Measurements from ENCODE around the gene NUB1.

The NUB1 gene

GRCh38 chr7:151346470-151346769, 4.8 kb downstream of the NUB1 start:
- DNase-seq (no peak), ATAC-seq (no peak)

- no peak for DNase-seq
- ATAC-seq, result no peak
Measured at GRCh38 chr7:151347200-151347599, 5.6 kb downstream of the NUB1 start.

- ATAC-seq (no peak), DNase-seq (no peak)
Measured at GRCh38 chr7:151348970-151349369, 7.4 kb downstream of the NUB1 start.

DNA sequence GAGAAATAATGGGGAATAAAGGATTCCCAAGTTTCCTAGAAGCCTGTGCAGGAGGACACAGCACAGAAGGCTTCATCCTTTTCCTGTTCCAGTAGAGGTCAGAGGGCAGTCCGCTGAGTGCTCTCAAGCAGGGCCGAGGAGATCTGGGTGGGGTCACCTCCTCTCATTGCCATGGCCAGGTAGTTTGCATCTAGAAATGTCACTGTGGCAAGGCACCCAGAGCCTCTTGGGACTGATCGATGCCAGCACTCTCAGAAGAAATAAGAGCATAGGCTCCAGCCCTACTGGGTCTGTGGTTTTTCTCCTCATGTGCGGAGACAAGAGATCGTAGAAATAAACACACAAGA, 7.9 kb downstream of the NUB1 start:
- DNase-seq (no peak), ATAC-seq (peak; percentile 25)

- ATAC-seq (peak; percentile 52), DNase-seq (peak; percentile 76)
Measured at GRCh38 chr7:151351027-151351426, 9.4 kb downstream of the NUB1 start.

GRCh38 chr7:151351967-151352366, 10.4 kb downstream of the NUB1 start:
- ATAC-seq (peak; percentile 54), DNase-seq (peak; percentile 58)

- DNase-seq (no peak), ATAC-seq (no peak)
Measured at GRCh38 chr7:151352512-151352911, 10.9 kb downstream of the NUB1 start.

- ATAC-seq, result no peak
- no peak for DNase-seq
Measured at GRCh38 chr7:151361193-151361959, 19.8 kb downstream of the NUB1 start.

- ATAC-seq (no peak), DNase-seq (no peak)
Measured at GRCh38 chr7:151363182-151363581, 21.6 kb downstream of the NUB1 start.

DNA sequence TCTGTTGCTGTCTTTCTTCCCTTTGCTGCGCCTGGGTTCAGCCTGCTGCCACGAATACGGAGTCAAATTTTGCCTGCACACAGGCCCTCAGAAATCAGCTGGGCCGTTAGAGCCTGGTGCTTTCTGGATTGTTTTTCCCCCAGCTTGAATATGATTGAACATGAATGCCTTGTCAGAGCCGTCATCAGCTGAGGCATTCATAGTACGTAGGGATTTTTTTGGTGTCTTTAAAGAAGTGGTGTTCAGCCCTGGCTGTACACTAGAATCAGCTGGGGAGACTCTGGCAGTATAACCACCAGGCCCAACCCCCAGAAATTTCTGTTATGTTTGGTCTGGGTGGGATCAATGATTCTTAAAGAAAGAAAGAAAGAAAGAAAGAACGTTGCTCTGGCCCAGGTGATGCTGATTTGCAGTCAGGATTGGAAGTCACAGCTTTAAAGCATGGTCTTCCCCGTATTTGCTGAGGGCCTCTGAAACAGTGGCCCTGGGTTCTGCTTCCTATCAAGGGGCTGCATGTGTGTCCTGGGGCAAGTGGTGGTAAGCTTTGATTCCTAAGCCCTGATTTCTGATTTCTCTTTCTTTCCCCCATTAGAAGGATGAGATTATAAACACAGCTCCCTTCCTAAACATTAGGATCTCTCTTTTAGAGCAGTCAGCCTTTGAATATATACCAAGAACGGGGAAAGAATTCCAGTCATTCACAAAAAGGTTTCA, 24.7 kb downstream of the NUB1 start:
- no peak for DNase-seq
- no peak for ATAC-seq

GRCh38 chr7:151366880-151367222, 25.2 kb downstream of the NUB1 start:
- DNase-seq (no peak), ATAC-seq (no peak)

- DNase-seq (no peak), ATAC-seq (no peak)
Measured at GRCh38 chr7:151367284-151367683, 25.7 kb downstream of the NUB1 start.

DNA sequence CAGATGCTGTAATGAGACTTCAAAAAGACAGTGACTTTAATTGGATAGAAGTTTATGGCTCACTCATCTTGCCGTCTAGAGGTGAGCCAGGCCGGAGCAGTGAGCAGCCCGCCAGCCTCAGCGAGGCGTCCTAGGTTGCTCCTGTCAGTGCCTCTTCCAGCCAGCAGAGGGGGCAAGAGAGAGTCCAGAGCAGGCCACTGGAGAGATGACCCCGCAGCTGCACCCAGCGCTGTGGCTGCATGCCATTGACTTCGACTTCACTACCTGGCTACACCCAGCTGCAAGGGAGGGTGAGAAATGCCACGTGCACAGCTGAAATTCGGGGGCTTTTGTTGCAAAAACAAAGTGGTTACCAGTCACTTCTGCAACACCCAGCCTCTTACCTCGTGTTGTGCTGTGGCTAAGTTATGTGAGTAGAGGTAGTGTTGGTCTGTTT, 26.5 kb downstream of the NUB1 start:
- ATAC-seq, result peak; percentile 97
- DNase-seq, result peak; percentile 83

DNA sequence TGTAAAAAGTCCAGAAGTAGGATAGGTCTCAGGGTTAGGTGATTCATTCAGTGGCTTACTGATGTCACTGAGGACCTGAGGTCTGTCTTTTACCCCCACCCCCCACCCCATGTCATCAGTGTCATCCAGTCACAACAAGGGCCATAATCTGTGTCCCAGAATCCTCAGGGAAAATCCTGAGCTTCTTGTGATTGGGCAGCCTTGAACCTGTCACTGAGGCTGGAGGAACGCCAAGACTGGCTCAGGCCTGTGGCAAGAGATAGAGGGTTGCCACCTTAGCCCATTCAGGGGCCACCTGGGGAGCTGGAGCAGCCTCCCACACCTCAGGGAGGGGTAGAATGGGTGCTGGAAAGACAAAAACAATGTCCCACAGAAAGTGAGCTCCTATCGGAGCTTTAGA, 29.7 kb downstream of the NUB1 start:
- no peak for ATAC-seq
- no peak for DNase-seq

GRCh38 chr7:151372612-151373265, 31.1 kb downstream of the NUB1 start:
- no peak for ATAC-seq
- DNase-seq, result no peak

DNA sequence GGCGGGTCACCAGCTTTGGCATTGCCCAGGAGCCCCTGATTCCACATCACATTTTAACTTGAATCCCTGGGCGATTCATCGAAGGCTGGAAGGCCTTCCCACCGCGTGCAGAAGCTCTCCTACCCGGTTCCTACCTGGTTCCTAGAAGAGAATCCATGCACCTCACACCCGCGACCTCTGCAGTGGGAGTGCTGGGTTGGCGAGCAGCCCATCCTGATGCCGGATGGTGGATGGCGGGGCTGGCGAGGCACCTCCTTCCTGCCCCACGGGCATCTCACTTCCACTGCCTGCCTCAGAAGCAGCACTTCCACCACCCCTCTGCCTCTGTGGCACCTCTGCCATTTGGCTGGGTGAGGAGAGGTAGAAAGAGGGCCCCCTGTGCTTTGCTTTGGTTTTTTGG, 32.0 kb downstream of the NUB1 start:
- DNase-seq, result no peak
- no peak for ATAC-seq

GRCh38 chr7:151374139-151374538, 32.5 kb downstream of the NUB1 start:
- ATAC-seq (no peak), DNase-seq (no peak)

GRCh38 chr7:151374726-151375125, 33.1 kb downstream of the NUB1 start:
- ATAC-seq, result no peak

GRCh38 chr7:151375530-151376217, 34.1 kb downstream of the NUB1 start:
- no peak for ATAC-seq
- no peak for DNase-seq

More at GRCh38 chr7:151374726-151375125, 33.1 kb downstream of the NUB1 start:
- no peak for DNase-seq

DNA sequence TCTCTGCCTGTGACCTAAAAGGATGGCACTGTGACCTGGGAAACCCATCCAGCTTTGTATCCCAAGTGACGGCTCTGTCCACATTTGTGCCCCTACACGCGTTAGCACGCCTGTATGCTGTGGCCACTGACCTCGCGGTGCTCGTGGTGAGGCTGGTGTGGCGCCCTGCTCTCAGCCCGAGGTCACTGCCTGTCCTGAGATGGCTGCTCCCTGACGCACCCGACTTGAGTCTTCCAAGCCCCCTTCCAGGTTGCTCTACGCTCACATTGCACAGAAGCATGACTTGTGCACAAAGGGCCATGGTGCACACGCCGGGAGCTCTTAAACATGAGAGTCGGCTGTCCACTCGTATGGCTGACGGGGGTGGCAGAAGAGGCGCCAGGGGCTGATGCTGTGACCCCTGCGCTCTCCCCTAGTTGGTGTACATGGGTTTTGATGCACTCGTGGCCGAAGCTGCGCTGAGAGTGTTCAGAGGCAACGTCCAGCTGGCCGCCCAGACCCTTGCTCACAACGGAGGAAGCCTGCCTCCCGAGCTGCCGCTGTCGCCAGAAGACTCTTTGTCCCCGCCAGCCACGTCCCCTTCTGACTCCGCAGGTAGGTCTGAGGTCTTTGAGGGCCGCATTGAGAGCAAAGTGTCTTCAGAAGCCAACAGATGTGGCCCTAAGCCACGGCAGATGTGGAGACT, 34.7 kb downstream of the NUB1 start:
- DNase-seq (no peak), ATAC-seq (no peak)

DNA sequence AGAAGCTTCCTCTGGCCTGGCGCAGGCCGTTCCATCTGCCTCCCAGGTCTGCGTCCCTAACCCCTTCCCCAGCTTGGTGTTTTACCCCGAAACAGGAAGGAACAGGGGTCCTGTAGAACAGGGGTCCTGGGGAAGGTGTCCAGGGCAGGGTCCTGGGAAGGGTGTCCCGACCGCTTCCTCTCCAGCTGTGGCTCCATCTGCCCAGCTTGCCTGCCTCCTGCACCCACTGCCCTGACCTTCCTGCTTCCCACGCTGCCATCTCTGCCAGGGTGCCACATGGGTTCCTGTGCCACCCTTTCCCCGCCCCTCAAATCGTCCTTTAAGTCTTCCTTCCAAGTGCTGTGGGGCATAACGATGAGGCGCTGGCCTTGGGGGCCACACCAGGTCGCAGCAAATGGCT, 35.8 kb downstream of the NUB1 start:
- DNase-seq, result no peak
- ATAC-seq, result no peak

DNA sequence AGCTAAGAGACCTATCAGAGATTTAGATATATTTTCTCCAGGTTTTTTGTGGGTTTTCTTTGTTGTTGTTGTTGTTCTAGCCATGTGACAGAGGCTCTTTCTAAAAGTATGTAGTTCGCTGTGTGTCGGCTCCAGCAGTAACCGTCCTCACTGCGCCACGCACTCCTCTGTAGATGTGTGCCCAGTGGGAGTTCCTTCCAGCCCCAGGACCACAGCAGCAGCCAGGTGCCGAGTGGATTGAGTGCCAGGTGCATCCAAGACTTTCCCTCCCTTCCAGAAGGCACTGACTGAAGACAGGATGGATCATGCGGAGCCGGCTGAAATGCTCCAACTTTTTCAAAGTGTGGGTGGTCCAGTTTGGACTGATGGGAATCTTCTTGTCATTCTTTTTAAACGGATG, 36.4 kb downstream of the NUB1 start:
- no peak for ATAC-seq
- no peak for DNase-seq

All from stimulated activated naive CD8-positive, alpha-beta T cell treated with anti-CD3 and anti-CD28 coated beads, Interleukin-15, Interleukin-2, amounts not matched to agents 100 U/mL and 50 U/mL, for 24 hours (primary cell).